Heart right ventricle (tissue), 16 donors: ENCODE results near the gene DGUOK. TPM values are rescaled to one million over a fixed set of nuclear protein-coding genes. Genes with fewer than 3 reads are reported as not detected.

ENCODE experiments used
- ATAC-seq, 8 donors: fragments of 200-7000 bp; cut with Tn5 transposase; one replicate each; pipeline ENCODE4 v1.9.1; 2020; ENCODE audit warnings: mild to moderate bottlenecking in 8 of 8, moderate library complexity in 8 of 8, moderate number of reproducible peaks in 1 of 8
- DNase-seq, 2 donors: peaks; one replicate each; pipeline ENCODE4 v3.0.0-alpha.2; 2020
- H3K27ac ChIP-seq, 10 donors: fragments of 200-600 bp; sonication (generic) in 2 of 10; one replicate each; pipeline versions ENCODE4 v1.5.0 to v1.8.0; 2020 to 2022; ENCODE audit warnings: mild to moderate bottlenecking in 3 of 10
- H3K27me3 ChIP-seq, 7 donors: fragments of 200-600 bp; one replicate each; pipeline ENCODE4 v1.8.0; 2021 to 2022; ENCODE audit warnings: mild to moderate bottlenecking in 2 of 7
- H3K36me3 ChIP-seq, 9 donors: fragments of 200-600 bp; sonication (generic) in 1 of 9; one replicate each; pipeline versions ENCODE4 v1.5.0 to v1.8.0; 2020 to 2022; ENCODE audit warnings: mild to moderate bottlenecking in 2 of 9
- H3K4me1 ChIP-seq, 9 donors: fragments of 200-600 bp; sonication (generic) in 1 of 9; one replicate each; pipeline versions ENCODE4 v1.5.0 to v1.8.0; 2020 to 2022; ENCODE audit warnings: mild to moderate bottlenecking in 4 of 9
- H3K4me3 ChIP-seq, 10 donors: fragments of 200-600 bp; sonication (generic) in 2 of 10; one replicate each; pipeline versions ENCODE4 v1.5.0 to v1.8.0; 2020 to 2022; ENCODE audit warnings: mild to moderate bottlenecking in 7 of 10, moderate library complexity in 2 of 10
- H3K9me3 ChIP-seq, 11 donors: fragments of 200-600 bp in 10 of 11; sonication (generic) in 2 of 11; one replicate each; pipeline versions ENCODE4 v1.5.0 to v1.8.0; 2013 to 2022; ENCODE audit warnings: mild to moderate bottlenecking in 2 of 11, control low read depth in 1 of 11, moderate library complexity in 1 of 11
- CTCF ChIP-seq, 9 donors: fragments of 200-600 bp; sonication (generic) in 2 of 9; IDR thresholded peaks; one replicate each; pipeline versions ENCODE4 v1.5.0 to v1.8.0; 2021 to 2022; ENCODE audit warnings: antibody characterized with exemption in 9 of 9, mild to moderate bottlenecking in 5 of 9, moderate library complexity in 1 of 9
- WGBS, 2 donors: extraction: QIAGEN DNeasy Blood & Tissue Kit; methylation state at CpG; one replicate each; pipeline ENCODE4 v1.1.7; 2013; ENCODE audit warnings: inconsistent platforms in 1 of 2; 5-methylcytosine and 5-hydroxymethylcytosine counted together
- intact Hi-C, 10 donors: fragments of 100-400 bp; cut with DNase I; formaldehyde crosslinking; loops; one replicate each; pipeline versions ENCODE4 v1.11.1 to v1.14.2; 2022
- polyA plus RNA-seq, 2 donors: library from polyadenylated mRNA; stranded (reverse); fragments of 200-250 nt; gene quantifications; one replicate each; pipeline ENCODE4 v1.2.3, GENCODE V29; 2013
- total RNA-seq, 10 donors: library from RNA; stranded (reverse); fragmentation: NEBNext Ultra II Directional in 3 of 10; extraction: Animal tissue kit (Norgen Biotek cat#: 25700) in 3 of 10; gene quantifications; one replicate each; pipeline versions ENCODE4 v1.2.1 to v1.2.4, GENCODE V29; 2021 to 2023
- donor health status: Arrhythmogenic right ventricular cardiomyopathy.
- donor health status: ischemic (EF 13 %, LVEDD 7.1; RV severe dilation, severe dysfunction).
- donor health status: healthy with polysubstance abuse.
- donor health status: DM: no; HTN: yes; CAD: no.
- donor health status: DM: no; HTN: no; CAD: no.
- donor health status: ischemic (EF 25% LVEDD 6.9; RV normal size, moderate dysfunction).
- donor health status: ischemic (EF 25% LVEDD 5.7; RV mildly dilated, moderate dysfunction).
- donor health status: healthy.
- donor health status: DM: yes; HTN: yes; CAD: no.
- donor health status: Ischemic cardiomyopathy.
- donor health status: ischemic (EF 35%, LVEDD 5.7; RV mildly dilated, moderate dysfunction).
- donor health status: nonischemic (EF 11% LVEDD 7.7; RV severe dilation, severe dysfunction).
- donor health status: DM: yes; HTN: yes; CAD: no.
- donor health status: PGD.
- donor health status: ischemic (EF 29% LVEDD 5.4; RV normal size, mild dysfunction).
- donor health status: nonischemic (EF 23%, LVEDD 6.1; RV moderate dilation, normal function).

The DGUOK gene
- total and polyA plus RNA-seq, 12 donors, result 18.7 to 56.2 (median 22.7) TPM

GRCh38 chr2:73993376-73993775, 66.7 kb downstream of the DGUOK start:
- Histone ChIP-seq H3K27me3 (no peaks in the 10 kb centered on the region), H3K9me3 (no peaks in the 10 kb centered on the region), H3K4me1 (peaks cover 0 to 37% (median 2%) of the 10 kb centered on the region in 9 donors), H3K36me3 (peaks cover 0 to 11% (median 0%) of the 10 kb centered on the region in 9 donors), H3K27ac (no peak overlapping the region), H3K4me3 (no peak overlapping the region)
- WGBS, 2 donors, result 78 to 86% methylated on average over 3 of the region's 3 CpGs
- no peak for TF ChIP-seq CTCF (IDR thresholded peaks at IDR 0.05)
- intact Hi-C loops, result no loop called here
- no peak for ATAC-seq
- no peak for DNase-seq

GRCh38 chr2:73993778-73994177, 67.1 kb downstream of the DGUOK start:
- ATAC-seq, result peak in 1 of 8 donors; percentile 29
- no peak overlapping the region for H3K4me3 ChIP-seq
- no peaks in the 10 kb centered on the region for H3K27me3 ChIP-seq
- intact Hi-C loops, result no loop called here
- no peak overlapping the region for H3K27ac ChIP-seq
- H3K4me1 ChIP-seq, result peaks cover 0 to 35% (median 0%) of the 10 kb centered on the region in 9 donors
- no peak for TF ChIP-seq CTCF (IDR thresholded peaks at IDR 0.05)
- no peaks in the 10 kb centered on the region for H3K9me3 ChIP-seq
- H3K36me3 ChIP-seq, result peaks cover 0 to 11% (median 0%) of the 10 kb centered on the region in 9 donors
- WGBS, 2 donors, result 83 to 85% methylated on average over 4 of the region's 4 CpGs
- no peak for DNase-seq

- no peak overlapping the region for H3K4me3 ChIP-seq
- H3K36me3 ChIP-seq, result peaks cover 0 to 11% (median 0%) of the 10 kb centered on the region in 9 donors
- no peak for TF ChIP-seq CTCF (IDR thresholded peaks at IDR 0.05)
- no peaks in the 10 kb centered on the region for H3K27me3 ChIP-seq
- H3K4me1 ChIP-seq, result peaks cover 0 to 36% (median 0%) of the 10 kb centered on the region in 9 donors
- no peaks in the 10 kb centered on the region for H3K9me3 ChIP-seq
- WGBS, 2 donors, result 93% methylated on average over 8 of the region's 8 CpGs
- DNase-seq (no peak), ATAC-seq (peak in 1 of 8 donors; percentile 24)
- intact Hi-C loops, result no loop called here
- H3K27ac ChIP-seq, result no peak overlapping the region
Observed at GRCh38 chr2:73994178-73994831, 67.6 kb downstream of the DGUOK start.

- Histone ChIP-seq H3K27ac (no peak overlapping the region), H3K4me1 (peaks cover 3 to 37% (median 9%) of the 10 kb centered on the region in 9 donors), H3K9me3 (no peaks in the 10 kb centered on the region), H3K4me3 (no peak overlapping the region), H3K36me3 (peaks cover 0 to 9% (median 0%) of the 10 kb centered on the region in 9 donors), H3K27me3 (no peaks in the 10 kb centered on the region)
- DNase-seq (no peak), ATAC-seq (no peak)
- intact Hi-C loops, result no loop called here
- no peak for TF ChIP-seq CTCF (IDR thresholded peaks at IDR 0.05)
- 97 to 99% methylated on average over 5 of the region's 5 CpGs for WGBS, 2 donors
Observed at GRCh38 chr2:73995810-73996209, 69.1 kb downstream of the DGUOK start.
